Non-pigmented ciliary epithelial cell (primary cell): ENCODE measurements around the gene MYO7B.
A peak's percentile ranks its signal among the peaks of the same experiment; 100 is the strongest.
"Not testable (repeated sequence)": the region's sequence is repeated elsewhere in the genome, so short reads cannot be mapped to it uniquely, and the experiment has no call there.

ENCODE experiments used
- DNase-seq: peaks from one replicate; pipeline ENCODE4 v3.0.0-alpha.2; 2010; ENCODE audit warnings: low read depth

MYO7B gene

DNA sequence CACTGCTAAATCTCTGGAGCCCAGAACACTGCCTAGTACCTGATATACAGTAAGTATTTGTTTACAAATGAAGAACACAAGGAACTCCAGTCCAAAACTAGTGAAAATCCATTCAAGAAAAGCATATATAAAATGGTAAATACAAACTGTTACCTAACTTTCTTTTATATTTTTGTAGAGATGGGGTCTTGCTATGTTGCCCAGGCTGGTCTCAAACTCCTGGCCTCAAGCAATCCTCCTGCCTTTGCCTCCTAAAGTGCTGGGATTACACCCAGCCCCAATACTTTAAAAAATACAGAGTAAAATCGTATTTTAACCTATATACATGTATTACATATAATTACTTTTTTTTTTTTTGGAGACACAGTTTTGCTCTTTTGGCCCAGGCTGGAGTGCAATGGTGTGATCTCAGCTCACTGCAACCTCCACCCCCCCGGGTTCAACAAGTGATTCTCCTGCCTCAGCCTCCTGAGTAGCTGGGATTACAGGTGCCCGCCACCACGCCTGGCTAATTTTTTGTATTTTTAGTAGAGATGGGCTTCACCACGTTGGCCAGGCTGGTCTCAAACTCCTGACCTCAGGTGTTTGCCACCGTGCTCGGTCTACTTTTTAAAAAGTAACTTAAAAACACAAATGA, 11.2 kb upstream of the MYO7B start:
- DNase-seq: not testable (repeated sequence)

DNA sequence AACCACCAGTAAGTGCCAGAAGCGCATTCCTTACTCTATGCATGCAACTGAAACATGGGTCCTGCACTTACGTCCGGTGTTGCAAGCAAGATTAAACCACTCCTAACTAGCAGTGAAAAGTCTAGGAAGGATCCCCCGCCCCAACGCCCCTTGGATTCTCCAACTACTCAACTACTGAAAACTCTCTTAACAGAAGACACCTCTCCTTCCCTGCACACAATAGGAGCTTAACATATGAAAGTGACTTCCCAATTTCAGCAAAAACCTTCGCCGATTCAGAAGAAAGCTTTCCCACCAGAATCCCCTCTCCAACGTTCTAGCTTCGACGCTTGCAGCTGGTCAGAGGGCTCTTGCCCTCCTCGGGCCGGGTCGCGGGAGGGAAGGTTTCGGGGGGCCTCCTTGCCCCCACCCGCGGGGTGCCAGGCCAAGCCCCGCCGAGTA, 9.8 kb upstream of the MYO7B start:
- DNase-seq: no peak

DNA sequence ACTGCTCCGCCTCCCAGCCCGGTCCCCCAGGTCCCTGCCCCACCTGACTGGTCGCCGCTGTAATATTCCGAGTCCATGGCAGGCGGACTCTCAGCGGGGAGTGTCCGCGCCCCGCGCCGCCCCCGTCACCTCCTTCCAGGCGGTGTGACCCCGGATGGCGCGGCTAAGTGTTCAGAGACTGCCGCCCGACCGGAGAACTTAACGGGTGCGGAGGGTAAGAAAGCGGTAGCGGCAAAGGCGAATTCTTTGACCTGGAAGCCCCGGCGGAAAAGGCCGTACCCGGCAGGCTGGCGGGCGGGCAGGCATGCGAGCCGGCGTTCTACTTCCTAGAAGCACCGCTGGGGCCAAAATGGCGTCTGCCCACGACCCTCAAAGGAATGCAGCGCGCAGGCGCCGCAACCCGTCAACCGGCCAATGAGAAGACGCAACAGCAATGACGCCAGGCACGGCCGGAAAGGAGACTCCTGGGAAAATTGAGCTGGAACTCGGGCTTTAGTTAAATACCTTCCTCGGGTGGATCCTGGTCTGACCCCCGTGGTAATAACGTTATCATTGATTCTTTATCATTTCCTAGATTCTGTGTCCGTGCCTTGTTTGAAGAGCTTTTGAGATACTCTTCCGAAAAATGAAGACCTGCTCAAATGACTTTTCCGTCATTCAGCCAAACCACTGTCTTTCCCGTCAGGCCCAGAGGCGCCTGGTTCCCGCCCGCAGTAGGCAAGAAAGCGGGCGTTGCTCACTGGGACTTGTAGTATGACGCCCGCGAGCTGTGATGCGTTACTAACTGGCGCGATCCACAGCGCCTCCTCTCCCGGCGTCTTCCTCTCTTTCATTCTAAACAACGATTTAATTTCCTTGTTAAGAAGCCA, 9.1 kb upstream of the MYO7B start, which contains the start of gene IWS1:
Gene IWS1, minus strand, starts transcription at position 358 of the 869 bp plus-strand sequence. Its CDS starts 281 bp downstream, at position 77.
- DNase-seq: peak; percentile 85

DNA sequence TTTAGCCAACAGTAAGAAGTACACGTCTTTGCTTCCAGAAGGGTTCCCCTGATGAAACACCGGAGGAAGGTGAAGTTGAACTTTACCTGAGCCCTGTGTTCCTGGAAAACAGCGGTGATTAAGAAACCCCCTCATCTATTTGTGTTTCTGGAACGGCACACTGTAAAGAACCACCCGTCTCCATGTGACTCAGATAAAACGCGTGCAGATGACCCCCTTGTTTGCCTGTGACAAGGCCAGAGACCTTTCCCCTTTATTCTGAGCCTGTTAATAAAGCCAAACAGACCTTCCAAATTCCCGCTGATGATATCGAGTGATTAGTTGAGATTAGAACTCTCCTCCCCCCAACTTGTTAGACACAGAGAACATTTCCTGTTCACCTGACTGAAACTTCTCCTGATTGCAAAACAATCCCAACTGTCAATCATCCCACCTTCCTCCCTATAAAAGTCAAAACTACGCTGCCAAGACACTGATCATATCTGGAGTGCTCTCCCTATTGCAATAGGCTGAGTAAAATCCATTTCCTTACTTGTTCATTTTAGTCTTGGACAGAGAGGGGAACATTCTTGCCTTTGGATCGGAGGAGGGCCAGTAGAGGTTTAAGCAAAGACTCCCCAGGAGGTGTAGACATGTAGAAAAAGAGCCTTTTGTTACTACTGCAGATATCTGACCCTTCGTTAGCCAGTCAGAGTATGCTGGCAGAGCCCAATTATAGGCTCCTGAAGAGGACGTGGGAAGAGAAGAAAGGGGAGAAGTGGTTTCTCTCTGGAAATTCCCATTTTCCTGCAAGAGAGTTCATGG, 8.3 kb upstream of the MYO7B start:
- no peak for DNase-seq

GRCh38 chr2:127528487-127528886, 7.0 kb upstream of the MYO7B start:
- DNase-seq: no peak

GRCh38 chr2:127529416-127529815, 6.1 kb upstream of the MYO7B start:
- not testable (repeated sequence) for DNase-seq

DNA sequence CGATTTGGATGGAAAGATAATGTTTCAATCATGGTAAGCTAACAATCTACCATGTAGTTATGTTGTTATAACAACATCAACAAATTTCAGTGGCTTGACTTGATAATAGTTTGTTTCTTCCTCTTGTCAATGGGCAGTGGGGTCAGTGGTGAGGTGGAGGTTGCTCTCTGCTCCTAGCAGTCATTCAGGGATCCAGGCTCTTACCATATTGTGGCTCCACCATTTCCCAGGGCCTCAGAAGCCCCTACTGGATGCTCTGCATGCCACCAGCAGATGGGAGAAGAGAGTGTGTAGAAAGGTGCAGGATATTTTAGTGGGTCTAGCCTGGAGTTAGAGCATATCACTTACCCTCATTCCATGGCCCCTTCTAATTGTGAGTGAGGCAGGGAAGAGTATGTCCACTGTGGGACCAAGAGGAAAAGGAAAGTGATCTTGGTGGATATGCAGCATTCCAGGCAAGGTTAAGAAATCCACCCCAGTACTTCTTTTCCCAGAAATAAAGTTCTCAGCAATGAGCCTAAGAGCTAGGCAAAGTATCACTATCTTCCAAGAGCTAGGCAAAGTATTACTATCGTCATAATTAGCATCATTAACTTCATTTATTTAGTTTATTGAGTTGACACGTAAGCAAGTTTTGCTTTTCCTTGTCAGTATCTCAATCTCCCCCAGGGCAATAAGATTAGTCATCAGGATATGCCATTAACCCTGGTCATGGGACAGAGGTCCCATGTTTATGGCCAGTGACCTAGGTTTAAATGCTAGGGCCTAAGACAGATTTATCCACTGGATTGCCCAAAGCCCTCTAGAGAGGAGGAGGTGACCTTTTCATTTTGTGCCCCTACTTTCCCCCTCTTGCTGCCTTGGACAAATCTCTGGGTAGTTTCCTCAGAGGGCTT, 5.0 kb upstream of the MYO7B start:
- DNase-seq: no peak

GRCh38 chr2:127531221-127531648, 4.2 kb upstream of the MYO7B start:
- DNase-seq: no peak

DNA sequence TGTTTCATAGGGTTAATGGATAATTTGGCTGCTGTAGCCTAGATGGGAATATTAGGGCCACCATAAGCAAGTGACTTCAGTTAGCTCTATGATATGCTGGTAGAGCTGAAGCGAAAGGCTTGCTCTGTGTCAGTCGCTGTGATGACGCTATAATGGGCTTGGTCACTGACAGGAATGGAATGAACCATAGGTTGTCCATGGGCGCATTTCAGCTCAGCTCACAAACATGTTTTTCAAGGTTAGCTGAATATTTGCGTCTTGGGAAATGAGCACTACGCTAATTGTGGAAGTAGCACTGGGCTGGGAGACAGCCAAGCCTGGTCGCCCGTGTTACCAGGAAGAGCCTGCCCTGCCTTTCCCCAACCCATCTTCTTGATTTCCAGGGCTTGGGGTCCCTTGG, 3.2 kb upstream of the MYO7B start:
- DNase-seq: no peak

DNA sequence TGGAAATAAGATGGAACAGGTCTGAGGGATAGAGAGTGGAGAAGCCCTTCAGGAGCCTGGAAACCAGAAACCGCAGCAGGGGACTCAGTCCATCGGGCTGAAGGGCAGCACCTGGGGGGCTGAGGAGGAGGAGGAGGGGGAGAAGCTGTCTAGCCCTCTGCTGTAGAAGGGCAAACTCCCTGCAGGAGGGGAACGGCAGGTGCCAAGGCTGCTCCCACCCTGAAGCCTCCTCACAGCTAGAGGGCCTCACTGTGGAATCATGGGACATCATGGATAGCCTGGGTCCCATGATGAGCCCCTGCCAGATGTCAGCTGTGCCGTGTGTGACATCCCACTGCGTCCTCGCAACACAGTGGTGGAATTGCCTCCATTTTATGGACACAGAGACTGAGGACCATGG, 435 bp downstream of the MYO7B start:
- no peak for DNase-seq

GRCh38 chr2:127536707-127537541, 1.4 kb downstream of the MYO7B start:
- no peak for DNase-seq

GRCh38 chr2:127537644-127538043, 2.2 kb downstream of the MYO7B start:
- no peak for DNase-seq

GRCh38 chr2:127541809-127542208, 6.3 kb downstream of the MYO7B start:
- no peak for DNase-seq

- no peak for DNase-seq
Measured at GRCh38 chr2:127542231-127542630, 6.7 kb downstream of the MYO7B start.

GRCh38 chr2:127543013-127543501, 7.6 kb downstream of the MYO7B start:
- DNase-seq: not testable (repeated sequence)

- no peak for DNase-seq
Measured at GRCh38 chr2:127545189-127545588, 9.7 kb downstream of the MYO7B start.

DNA sequence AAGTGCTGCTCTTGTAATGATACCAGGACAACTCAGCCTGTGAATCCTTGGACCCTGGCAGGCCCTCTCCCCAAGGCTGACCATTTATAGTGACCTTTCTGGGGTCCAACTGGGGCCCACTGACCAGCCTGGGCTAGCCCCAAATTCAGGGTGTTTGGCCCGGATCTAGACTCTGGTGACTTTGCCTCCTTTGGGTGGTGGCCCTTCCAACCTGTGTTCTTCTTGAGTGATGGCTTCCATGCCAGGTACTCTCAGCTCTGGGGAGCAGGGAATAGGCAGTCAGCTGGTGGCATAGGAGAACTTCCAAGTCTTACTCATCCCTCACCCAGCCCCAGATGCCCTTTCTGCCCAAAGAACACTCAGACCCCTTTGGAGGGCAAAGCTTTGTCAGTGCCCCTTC, 10.3 kb downstream of the MYO7B start:
- no peak for DNase-seq

DNA sequence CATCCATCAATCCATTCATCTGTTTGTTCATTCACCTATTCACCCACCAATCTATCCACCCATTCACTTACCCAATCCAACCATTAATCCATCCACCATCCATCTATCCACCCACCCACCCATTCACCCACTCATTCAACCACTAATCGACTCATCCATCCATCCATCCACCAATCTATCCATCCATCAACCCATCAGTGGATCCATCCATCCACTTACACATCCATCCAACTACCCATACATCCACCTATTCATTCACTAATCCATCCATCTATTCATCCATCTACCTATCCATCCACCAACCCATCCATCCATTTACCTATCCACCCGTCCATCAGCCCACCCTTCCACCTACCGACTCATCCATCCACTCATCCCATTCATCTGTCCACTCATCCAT, 11.3 kb downstream of the MYO7B start:
- no peak for DNase-seq

DNA sequence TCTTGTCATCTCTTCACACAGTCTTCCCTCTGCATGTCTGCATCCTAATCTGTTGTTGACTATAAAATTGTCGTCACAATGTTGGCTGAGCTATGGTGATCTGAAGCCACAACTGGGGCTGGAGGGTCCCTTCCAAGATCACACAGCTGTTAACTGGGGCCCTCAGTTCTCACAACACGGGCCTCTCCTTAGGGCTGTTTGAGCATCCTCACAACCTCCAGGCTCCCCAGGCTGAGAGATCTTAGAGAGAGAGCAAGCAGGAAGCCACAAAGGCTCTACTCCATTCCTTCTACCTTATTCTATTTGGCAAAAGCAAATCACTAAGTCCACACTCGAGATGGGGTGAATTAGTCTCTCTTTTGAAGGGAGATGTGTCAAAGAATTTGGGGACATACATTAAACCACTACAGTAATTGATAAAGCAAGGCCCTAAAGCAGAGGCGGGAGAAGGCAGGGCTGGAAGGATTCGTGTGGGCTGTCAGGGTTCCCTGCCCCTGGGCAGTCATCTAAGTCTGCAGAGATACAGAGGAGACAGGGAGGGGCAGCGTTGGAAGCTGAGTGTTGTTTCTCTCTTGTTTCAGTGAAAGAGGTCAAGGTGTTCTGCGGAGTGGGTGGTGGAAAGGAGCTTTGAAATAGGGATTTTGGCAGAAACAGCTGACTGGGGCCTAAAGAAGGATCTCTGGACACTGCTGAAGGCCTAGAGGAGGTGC, 15.9 kb downstream of the MYO7B start:
- no peak for DNase-seq

GRCh38 chr2:127552336-127552735, 16.9 kb downstream of the MYO7B start:
- no peak for DNase-seq
